Measurements from ENCODE around the gene SASS6. TPM values are rescaled to one million over a fixed set of nuclear protein-coding genes. Genes with fewer than 3 reads are reported as not detected.

SASS6 gene
- polyA plus RNA-seq, 1 of the 3 experiments (the other 2 are of a cell fraction): 0.48 TPM

- Histone ChIP-seq H3K27ac (ENCODE audit: low read depth in 2 of 2, low read length in 1 of 2) (no peak overlapping the region), H3K79me2 (ENCODE audit: insufficient read depth) (no peaks in the 10 kb centered on the region), H3K36me3 (replicated peaks in 1 of 2; ENCODE audit: control insufficient read depth in 1 of 2, insufficient read depth in 2 of 2, low read length in 1 of 2) (peaks cover 39 to 43% of the 10 kb centered on the region in 2 experiments), H4K20me1 (ENCODE audit: insufficient read depth) (no peaks in the 10 kb centered on the region), H3K27me3 (ENCODE audit: insufficient read depth) (no peaks in the 10 kb centered on the region), H3K4me1 (ENCODE audit: control insufficient read depth in 1 of 2, insufficient read depth in 2 of 2, low read depth in 1 of 2, low read length in 1 of 2) (no peaks in the 10 kb centered on the region), H3F3A (replicated peaks; ENCODE audit: insufficient read depth) (peaks cover 5% of the 10 kb centered on the region), H3K4me2 (no peak overlapping the region), H3K9me3 (no peaks in the 10 kb centered on the region), H2AFZ (ENCODE audit: low read depth) (no peak overlapping the region; the same call in 1 of the 2 replicates), H3K9me2 (no peaks in the 10 kb centered on the region), H3K4me3 (ENCODE audit: low read depth in 2 of 2, low read length in 1 of 2) (no peak overlapping the region), H3K9ac (no peak overlapping the region)
- TF ChIP-seq NFIC (IDR thresholded peaks at IDR 0.05; ENCODE audit: borderline replicate concordance) (no peak), ZBTB33 (IDR thresholded peaks at IDR 0.05; ENCODE audit: borderline replicate concordance, low read depth) (no peak), RFX5 (IDR thresholded peaks at IDR 0.05; ENCODE audit: low read length) (no peak), JUND (IDR thresholded peaks at IDR 0.05) (no peak), SIN3A (IDR thresholded peaks at IDR 0.05; ENCODE audit: borderline replicate concordance, low read depth, low read length) (no peak), USF2 (IDR thresholded peaks at IDR 0.05; ENCODE audit: borderline replicate concordance, low read depth, low read length) (no peak), ELF1 (IDR thresholded peaks at IDR 0.05) (no peak), GATA2 (CRISPR knock-in tag; IDR thresholded peaks at IDR 0.05) (no peak), GABPA (IDR thresholded peaks at IDR 0.05; ENCODE audit: low read depth) (no peak), POLR2AphosphoS5 (IDR thresholded peaks at IDR 0.05; ENCODE audit: low read depth, low read length) (no peak), EZH2phosphoT487 (IDR thresholded peaks at IDR 0.05; ENCODE audit: borderline replicate concordance, low read depth) (no peak), RCOR1 (IDR thresholded peaks at IDR 0.05; ENCODE audit: low read length) (no peak), RXRA (IDR thresholded peaks at IDR 0.05; ENCODE audit: borderline replicate concordance, low read depth) (no peak), TAF1 (IDR thresholded peaks at IDR 0.05; ENCODE audit: borderline replicate concordance, low read depth, low read length) (no peak), MEF2A (IDR thresholded peaks at IDR 0.05; ENCODE audit: borderline replicate concordance, low read depth) (no peak)
- TF ChIP-seq, protein P1, sequence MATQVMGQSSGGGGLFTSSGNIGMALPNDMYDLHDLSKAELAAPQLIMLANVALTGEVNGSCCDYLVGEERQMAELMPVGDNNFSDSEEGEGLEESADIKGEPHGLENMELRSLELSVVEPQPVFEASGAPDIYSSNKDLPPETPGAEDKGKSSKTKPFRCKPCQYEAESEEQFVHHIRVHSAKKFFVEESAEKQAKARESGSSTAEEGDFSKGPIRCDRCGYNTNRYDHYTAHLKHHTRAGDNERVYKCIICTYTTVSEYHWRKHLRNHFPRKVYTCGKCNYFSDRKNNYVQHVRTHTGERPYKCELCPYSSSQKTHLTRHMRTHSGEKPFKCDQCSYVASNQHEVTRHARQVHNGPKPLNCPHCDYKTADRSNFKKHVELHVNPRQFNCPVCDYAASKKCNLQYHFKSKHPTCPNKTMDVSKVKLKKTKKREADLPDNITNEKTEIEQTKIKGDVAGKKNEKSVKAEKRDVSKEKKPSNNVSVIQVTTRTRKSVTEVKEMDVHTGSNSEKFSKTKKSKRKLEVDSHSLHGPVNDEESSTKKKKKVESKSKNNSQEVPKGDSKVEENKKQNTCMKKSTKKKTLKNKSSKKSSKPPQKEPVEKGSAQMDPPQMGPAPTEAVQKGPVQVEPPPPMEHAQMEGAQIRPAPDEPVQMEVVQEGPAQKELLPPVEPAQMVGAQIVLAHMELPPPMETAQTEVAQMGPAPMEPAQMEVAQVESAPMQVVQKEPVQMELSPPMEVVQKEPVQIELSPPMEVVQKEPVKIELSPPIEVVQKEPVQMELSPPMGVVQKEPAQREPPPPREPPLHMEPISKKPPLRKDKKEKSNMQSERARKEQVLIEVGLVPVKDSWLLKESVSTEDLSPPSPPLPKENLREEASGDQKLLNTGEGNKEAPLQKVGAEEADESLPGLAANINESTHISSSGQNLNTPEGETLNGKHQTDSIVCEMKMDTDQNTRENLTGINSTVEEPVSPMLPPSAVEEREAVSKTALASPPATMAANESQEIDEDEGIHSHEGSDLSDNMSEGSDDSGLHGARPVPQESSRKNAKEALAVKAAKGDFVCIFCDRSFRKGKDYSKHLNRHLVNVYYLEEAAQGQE (IDR thresholded peaks at IDR 0.05; ENCODE audit: low read depth, low read length): no peak
- DNase-seq: no peak
- ChIA-PET POLR2A (no interaction called here), CTCF (interaction anchor here (0.9 kb wide), 1 partner anchor 346 kb away, joined by 3 read pairs; no protein-coding TSS in a partner anchor)
These were observed 23.1 kb downstream of the SASS6 start for GRCh38 chr1:100109554-100110066.
